ENCODE data around the gene NEDD9. TPM values are rescaled to one million over a fixed set of nuclear protein-coding genes. Genes with fewer than 3 reads are reported as not detected.

The NEDD9 gene
- total and polyA plus RNA-seq, 2 donors (not counting 1 experiment from before 2014, with no cell fraction given) = 33.7 to 35.2 TPM

GRCh38 chr6:11174242-11174611 lies 58.2 kb downstream of the NEDD9 start:
- no peaks in the 10 kb centered on the region for H3K9me3 ChIP-seq (ENCODE audit: control insufficient read depth, insufficient read depth, low read depth, low read length)
- no peak overlapping the region for H3K27ac ChIP-seq (ENCODE audit: insufficient read depth, low read length)
- no peak overlapping the region for H3K4me3 ChIP-seq (replicated peaks in 1 of 4; ENCODE audit: control extremely low read depth in 1 of 4, insufficient read depth in 1 of 4, low read depth in 3 of 4, low read length in 4 of 4)
- no peaks in the 10 kb centered on the region for H3K27me3 ChIP-seq (ENCODE audit: control insufficient read depth, insufficient read depth, low read length)
- no peak overlapping the region for H3K9ac ChIP-seq (ENCODE audit: insufficient read depth, low read length)
- no peaks in the 10 kb centered on the region for H4K20me1 ChIP-seq (ENCODE audit: control insufficient read depth, extremely low read depth, insufficient read depth, low read length)
- no peak for TF ChIP-seq CTCF (conservative IDR thresholded peaks at IDR 0.05 in 1 of 2, IDR thresholded peaks at IDR 0.05 in 1 of 2; ENCODE audit: low read depth in 1 of 2, low read length in 2 of 2)
- no peak for TF ChIP-seq EZH2 (IDR thresholded peaks at IDR 0.05; ENCODE audit: low read length, missing control alignments)
- no peaks in the 10 kb centered on the region for H3K36me3 ChIP-seq (ENCODE audit: control insufficient read depth, insufficient read depth, low read length)
- H3K79me2 ChIP-seq (ENCODE audit: control insufficient read depth, insufficient read depth, low read length) = no peaks in the 10 kb centered on the region
- H3K4me1 ChIP-seq (ENCODE audit: control insufficient read depth, extremely low read depth, insufficient read depth, low read length) = no peaks in the 10 kb centered on the region
- no peak for DNase-seq (ENCODE audit: low read depth in 2 of 2)
- no peak overlapping the region for H3K4me2 ChIP-seq (ENCODE audit: extremely low read depth, insufficient read depth, low read length)
- H2AFZ ChIP-seq (ENCODE audit: low read length) = no peak overlapping the region

GRCh38 chr6:11172501-11173327 lies 59.8 kb downstream of the NEDD9 start:
- Histone ChIP-seq H3K27ac (ENCODE audit: insufficient read depth, low read length) (no peak overlapping the region), H3K27me3 (ENCODE audit: control insufficient read depth, insufficient read depth, low read length) (no peaks in the 10 kb centered on the region), H3K9ac (ENCODE audit: insufficient read depth, low read length) (no peak overlapping the region), H4K20me1 (ENCODE audit: control insufficient read depth, extremely low read depth, insufficient read depth, low read length) (no peaks in the 10 kb centered on the region), H3K36me3 (ENCODE audit: control insufficient read depth, insufficient read depth, low read length) (no peaks in the 10 kb centered on the region), H3K4me1 (ENCODE audit: control insufficient read depth, extremely low read depth, insufficient read depth, low read length) (no peaks in the 10 kb centered on the region), H2AFZ (ENCODE audit: low read length) (no peak overlapping the region), H3K4me2 (ENCODE audit: extremely low read depth, insufficient read depth, low read length) (no peak overlapping the region), H3K4me3 (replicated peaks in 1 of 4; ENCODE audit: control extremely low read depth in 1 of 4, insufficient read depth in 1 of 4, low read depth in 3 of 4, low read length in 4 of 4) (no peak overlapping the region), H3K79me2 (ENCODE audit: control insufficient read depth, insufficient read depth, low read length) (no peaks in the 10 kb centered on the region), H3K9me3 (ENCODE audit: control insufficient read depth, insufficient read depth, low read depth, low read length) (no peaks in the 10 kb centered on the region)
- peak; percentile 28 to 47 for DNase-seq (ENCODE audit: low read depth in 2 of 2)
- peak; percentile 71 to 79 for TF ChIP-seq CTCF (conservative IDR thresholded peaks at IDR 0.05 in 1 of 2, IDR thresholded peaks at IDR 0.05 in 1 of 2; ENCODE audit: low read depth in 1 of 2, low read length in 2 of 2)
- TF ChIP-seq EZH2 (IDR thresholded peaks at IDR 0.05; ENCODE audit: low read length, missing control alignments) = no peak

GRCh38 chr6:11171952-11172351 lies 60.5 kb downstream of the NEDD9 start:
- H3K9ac ChIP-seq (ENCODE audit: insufficient read depth, low read length) = no peak overlapping the region
- H3K4me1 ChIP-seq (ENCODE audit: control insufficient read depth, extremely low read depth, insufficient read depth, low read length) = no peaks in the 10 kb centered on the region
- no peaks in the 10 kb centered on the region for H3K36me3 ChIP-seq (ENCODE audit: control insufficient read depth, insufficient read depth, low read length)
- no peaks in the 10 kb centered on the region for H3K9me3 ChIP-seq (ENCODE audit: control insufficient read depth, insufficient read depth, low read depth, low read length)
- DNase-seq (ENCODE audit: low read depth in 2 of 2) = no peak
- H3K79me2 ChIP-seq (ENCODE audit: control insufficient read depth, insufficient read depth, low read length) = no peaks in the 10 kb centered on the region
- no peak overlapping the region for H3K27ac ChIP-seq (ENCODE audit: insufficient read depth, low read length)
- TF ChIP-seq EZH2 (IDR thresholded peaks at IDR 0.05; ENCODE audit: low read length, missing control alignments) = no peak
- TF ChIP-seq CTCF (conservative IDR thresholded peaks at IDR 0.05 in 1 of 2, IDR thresholded peaks at IDR 0.05 in 1 of 2; ENCODE audit: low read depth in 1 of 2, low read length in 2 of 2) = no peak
- H3K4me3 ChIP-seq (replicated peaks in 1 of 4; ENCODE audit: control extremely low read depth in 1 of 4, insufficient read depth in 1 of 4, low read depth in 3 of 4, low read length in 4 of 4) = no peak overlapping the region
- no peaks in the 10 kb centered on the region for H3K27me3 ChIP-seq (ENCODE audit: control insufficient read depth, insufficient read depth, low read length)
- H4K20me1 ChIP-seq (ENCODE audit: control insufficient read depth, extremely low read depth, insufficient read depth, low read length) = no peaks in the 10 kb centered on the region
- H3K4me2 ChIP-seq (ENCODE audit: extremely low read depth, insufficient read depth, low read length) = no peak overlapping the region
- no peak overlapping the region for H2AFZ ChIP-seq (ENCODE audit: low read length)

All from fibroblast of lung (primary cell).